H9 (cell line): Measurements from ENCODE around the gene BPIFA3. TPM values are rescaled to one million over a fixed set of nuclear protein-coding genes. Genes with fewer than 3 reads are reported as not detected.

Experiments used
- DNase-seq: peaks from one replicate; pipeline ENCODE4 v3.0.0-alpha.2; 2017
- H2AFZ ChIP-seq: one replicate; pipeline ENCODE4 v1.6.1; 2013; ENCODE audit warnings: mild to moderate bottlenecking, low read length, control low read depth, moderate library complexity
- H2AK5ac ChIP-seq: 2 replicates; pipeline ENCODE4 v1.6.1; 2013; ENCODE audit warnings: low read length, control low read depth, mixed read lengths; ENCODE audit not compliant: insufficient read length
- H2BK120ac ChIP-seq: one replicate; pipeline ENCODE4 v1.6.1; 2013; ENCODE audit warnings: low read depth, mild to moderate bottlenecking, low read length, control low read depth, inconsistent platforms; ENCODE audit not compliant: poor library complexity, severe bottlenecking
- H2BK12ac ChIP-seq: 2 replicates; pipeline ENCODE4 v1.6.1; 2013; ENCODE audit warnings: low read length, control low read depth, mixed read lengths, low read depth; ENCODE audit not compliant: insufficient read length
- H2BK15ac ChIP-seq: 2 replicates; pipeline ENCODE4 v1.6.1; 2013; ENCODE audit warnings: low read depth, low read length, control low read depth
- H2BK20ac ChIP-seq: one replicate; pipeline ENCODE4 v1.6.1; 2013; ENCODE audit warnings: low read depth, mild to moderate bottlenecking, low read length, control low read depth, inconsistent platforms; ENCODE audit not compliant: poor library complexity, severe bottlenecking
- H2BK5ac ChIP-seq: 2 replicates; pipeline ENCODE4 v1.6.1; 2013; ENCODE audit warnings: low read length, control low read depth, mixed read lengths; ENCODE audit not compliant: insufficient read length
- H3K14ac ChIP-seq: 2 replicates; pipeline ENCODE4 v1.6.1; 2013; ENCODE audit warnings: low read length, control low read depth; ENCODE audit not compliant: insufficient read depth
- H3K18ac ChIP-seq: 2 replicates; pipeline ENCODE4 v1.6.1; 2013; ENCODE audit warnings: low read depth, mild to moderate bottlenecking, mixed read lengths, low read length, control low read depth; ENCODE audit not compliant: insufficient read length
- H3K23ac ChIP-seq: 2 replicates; pipeline ENCODE4 v1.6.1; 2013; ENCODE audit warnings: low read length, control low read depth, mixed read lengths, low read depth; ENCODE audit not compliant: insufficient read length
- H3K23me2 ChIP-seq: 2 replicates; pipeline ENCODE4 v1.6.1; 2013; ENCODE audit warnings: low read depth, mild to moderate bottlenecking, mixed read lengths, low read length, control low read depth; ENCODE audit not compliant: insufficient read length, poor library complexity, severe bottlenecking
- H3K27ac ChIP-seq: 2 replicates; pipeline ENCODE4 v1.5.1; 2013; ENCODE audit warnings: low read length, control low read depth, mixed read lengths, low read depth; ENCODE audit not compliant: insufficient read length
- H3K27me3 ChIP-seq: 2 replicates; pipeline ENCODE4 v1.6.1; 2013; ENCODE audit warnings: low read length, control low read depth, inconsistent platforms; ENCODE audit not compliant: insufficient read depth
- H3K4ac ChIP-seq: 2 replicates; pipeline ENCODE4 v1.6.1; 2013; ENCODE audit warnings: low read depth, mild to moderate bottlenecking, control low read depth, inconsistent platforms, low read length, moderate library complexity
- H3K4me1 ChIP-seq: 2 replicates; pipeline ENCODE4 v1.6.1; 2013; ENCODE audit warnings: low read length, control low read depth, inconsistent platforms; ENCODE audit not compliant: insufficient read depth
- H3K4me2 ChIP-seq: 2 replicates; pipeline ENCODE4 v1.6.1; 2013; ENCODE audit warnings: low read length, control low read depth, mixed read lengths; ENCODE audit not compliant: insufficient read length, insufficient read depth
- H3K56ac ChIP-seq: 2 replicates; pipeline ENCODE4 v1.6.1; 2013; ENCODE audit warnings: low read depth, mild to moderate bottlenecking, mixed read lengths, low read length, control low read depth; ENCODE audit not compliant: insufficient read length
- H3K79me1 ChIP-seq: 2 replicates; pipeline ENCODE4 v1.6.1; 2013; ENCODE audit warnings: low read depth, mild to moderate bottlenecking, moderate library complexity, low read length, control low read depth, inconsistent platforms; ENCODE audit not compliant: insufficient read depth, poor library complexity, severe bottlenecking
- H3K79me2 ChIP-seq: 2 replicates; pipeline ENCODE4 v1.6.1; 2013; ENCODE audit warnings: low read length, control low read depth, inconsistent platforms; ENCODE audit not compliant: insufficient read depth
- H3K9ac ChIP-seq: 2 replicates; pipeline ENCODE4 v1.6.1; 2013; ENCODE audit warnings: low read length, control low read depth, mixed read lengths; ENCODE audit not compliant: insufficient read length; ENCODE audit errors: extremely low read depth
- H3K9me3 ChIP-seq: one replicate; pipeline ENCODE4 v1.6.1; 2013; ENCODE audit warnings: low read depth, low read length, inconsistent platforms; ENCODE audit not compliant: control insufficient read depth
- H3T11ph ChIP-seq: one replicate; pipeline ENCODE4 v1.6.1; 2013; ENCODE audit warnings: mild to moderate bottlenecking, low read length, control low read depth, inconsistent platforms
- H4K20me1 ChIP-seq: one replicate; pipeline ENCODE4 v1.6.1; 2013; ENCODE audit not compliant: control insufficient read depth, insufficient read length, insufficient read depth
- H4K5ac ChIP-seq: 2 replicates; pipeline ENCODE4 v1.6.1; 2013; ENCODE audit warnings: low read depth, mild to moderate bottlenecking, mixed read lengths, low read length, control low read depth; ENCODE audit not compliant: insufficient read length
- H4K8ac ChIP-seq: replicated peaks from 2 replicates; pipeline ENCODE4 v1.6.1; 2013; ENCODE audit warnings: low read length, control low read depth, mixed read lengths, low read depth; ENCODE audit not compliant: insufficient read length
- H4K91ac ChIP-seq: 2 replicates; pipeline ENCODE4 v1.6.1; 2013; ENCODE audit warnings: low read depth, mild to moderate bottlenecking, moderate library complexity, mixed read lengths, low read length, control low read depth; ENCODE audit not compliant: insufficient read length
- H3K27ac Mint-ChIP-seq, 3 experiments: 2 replicates in 2 of 3; 3 replicates in 1 of 3; pipeline ENCODE4 v1.8.0; 2020 to 2021; ENCODE audit warnings: mixed read lengths in 3 of 3, mild to moderate bottlenecking in 1 of 3, moderate library complexity in 1 of 3
- H3K27me3 Mint-ChIP-seq: 2 replicates; pipeline ENCODE4 v1.8.0; 2021; ENCODE audit warnings: low read depth, mild to moderate bottlenecking, moderate library complexity, mixed read lengths
- H3K36me3 Mint-ChIP-seq, 3 experiments: 2 replicates in 2 of 3; 3 replicates in 1 of 3; pipeline ENCODE4 v1.8.0; 2020 to 2021; ENCODE audit warnings: low read depth in 3 of 3, mixed read lengths in 3 of 3; ENCODE audit not compliant: insufficient read depth in 1 of 3
- H3K4me1 Mint-ChIP-seq, 2 experiments: 2 replicates each; pipeline ENCODE4 v1.8.0; 2020; ENCODE audit warnings: mixed read lengths in 2 of 2
- H3K4me3 Mint-ChIP-seq, 2 experiments: 2 replicates in 1 of 2; 3 replicates in 1 of 2; pipeline ENCODE4 v1.8.0; 2020 to 2021; ENCODE audit warnings: mild to moderate bottlenecking in 2 of 2, mixed read lengths in 2 of 2, moderate library complexity in 1 of 2
- H3K9me3 Mint-ChIP-seq, 2 experiments: 2 replicates in 1 of 2; 3 replicates in 1 of 2; pipeline ENCODE4 v1.8.0; 2020; ENCODE audit warnings: mild to moderate bottlenecking in 2 of 2, mixed read lengths in 2 of 2, moderate library complexity in 1 of 2
- CTCF ChIP-seq: fragments of 200-600 bp; sonication (generic); conservative IDR thresholded peaks from 3 replicates; pipeline ENCODE4 v1.8.0; 2021; ENCODE audit warnings: antibody characterized with exemption, mild to moderate bottlenecking
- WGBS: extraction: QIAGEN DNeasy Blood & Tissue Kit; methylation state at CpG from one replicate; pipeline ENCODE4 v1.1.7; 2013; ENCODE audit warnings: missing lambda C conversion rate, low lambda C conversion rate, mixed read lengths; ENCODE audit not compliant: insufficient read length; ENCODE audit errors: extremely low coverage; 5-methylcytosine and 5-hydroxymethylcytosine counted together
- total RNA-seq: library from RNA; stranded (reverse); gene quantifications from 2 replicates; pipeline ENCODE4 v1.2.1, GENCODE V29; 2021

Gene BPIFA3
- total RNA-seq, 1 experiment from 2014 or later: not detected

- no peaks in the 10 kb centered on the region for H3K4me1 ChIP-seq
- TF ChIP-seq CTCF: no peak
- WGBS: no CpG with 5 or more reads among the region's 3 CpGs
- Mint-ChIP-seq H3K36me3 (no peaks in the 10 kb centered on the region), H3K27ac (no peak overlapping the region), H3K9me3 (no peaks in the 10 kb centered on the region), H3K4me3 (no peak overlapping the region), H3K27me3 (peaks cover 18% of the 10 kb centered on the region), H3K4me1 (peaks cover 4% of the 10 kb centered on the region in 2 experiments; a peak in 3 of 4 replicates)
- H3K27me3 ChIP-seq: no peaks in the 10 kb centered on the region
- H3K4ac ChIP-seq: no peak overlapping the region
- no peak overlapping the region for H4K91ac ChIP-seq
- no peak overlapping the region for H3K4me2 ChIP-seq
- H3K79me2 ChIP-seq: no peaks in the 10 kb centered on the region
- no peak overlapping the region for H4K5ac ChIP-seq
- H3K56ac ChIP-seq: no peak overlapping the region
- no peak overlapping the region for H2BK15ac ChIP-seq
- no peak overlapping the region for H2AK5ac ChIP-seq
- H2AFZ ChIP-seq: no peak overlapping the region
- no peaks in the 10 kb centered on the region for H3K9me3 ChIP-seq
- no peak overlapping the region for H2BK12ac ChIP-seq
- no peaks in the 10 kb centered on the region for H3K79me1 ChIP-seq
- no peak overlapping the region for H2BK120ac ChIP-seq
- no peak overlapping the region for H3K18ac ChIP-seq
- no peak overlapping the region for H3K27ac ChIP-seq
- no peak overlapping the region for H3K23ac ChIP-seq
- H2BK20ac ChIP-seq: no peak overlapping the region
- no peak overlapping the region for H3K9ac ChIP-seq
- H4K20me1 ChIP-seq: no peaks in the 10 kb centered on the region
- no peak overlapping the region for H3K14ac ChIP-seq
- H3T11ph ChIP-seq: no peak overlapping the region
- H3K23me2 ChIP-seq: no peaks in the 10 kb centered on the region
- no peak overlapping the region for H2BK5ac ChIP-seq
- no peak overlapping the region for H4K8ac ChIP-seq
- no peak for DNase-seq
Measured at GRCh38 chr20:33246077-33246476, 28.9 kb downstream of the BPIFA3 start.
